ENCODE data around the gene MAGOH.

DNA sequence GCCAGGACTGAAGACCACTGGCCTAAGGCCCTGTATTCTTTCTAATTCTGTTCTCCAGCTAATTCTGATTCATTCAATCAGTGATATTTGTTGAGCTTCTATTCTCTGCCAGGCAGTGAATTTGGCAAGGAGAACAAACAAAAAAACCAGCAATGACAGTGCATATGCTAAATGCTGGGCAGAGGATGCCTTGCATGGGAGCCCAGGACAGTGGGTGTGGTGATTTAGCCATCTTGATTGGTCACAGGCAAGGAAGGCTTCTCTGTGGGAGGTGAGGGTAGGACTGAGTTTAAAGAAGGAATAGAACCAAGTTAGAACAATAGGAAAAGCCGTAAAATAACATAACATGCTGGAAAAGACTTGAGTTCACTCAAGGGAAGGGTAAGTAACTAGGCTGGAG, 50.9 kb downstream of the MAGOH start:
- TF ChIP-seq, protein P1, sequence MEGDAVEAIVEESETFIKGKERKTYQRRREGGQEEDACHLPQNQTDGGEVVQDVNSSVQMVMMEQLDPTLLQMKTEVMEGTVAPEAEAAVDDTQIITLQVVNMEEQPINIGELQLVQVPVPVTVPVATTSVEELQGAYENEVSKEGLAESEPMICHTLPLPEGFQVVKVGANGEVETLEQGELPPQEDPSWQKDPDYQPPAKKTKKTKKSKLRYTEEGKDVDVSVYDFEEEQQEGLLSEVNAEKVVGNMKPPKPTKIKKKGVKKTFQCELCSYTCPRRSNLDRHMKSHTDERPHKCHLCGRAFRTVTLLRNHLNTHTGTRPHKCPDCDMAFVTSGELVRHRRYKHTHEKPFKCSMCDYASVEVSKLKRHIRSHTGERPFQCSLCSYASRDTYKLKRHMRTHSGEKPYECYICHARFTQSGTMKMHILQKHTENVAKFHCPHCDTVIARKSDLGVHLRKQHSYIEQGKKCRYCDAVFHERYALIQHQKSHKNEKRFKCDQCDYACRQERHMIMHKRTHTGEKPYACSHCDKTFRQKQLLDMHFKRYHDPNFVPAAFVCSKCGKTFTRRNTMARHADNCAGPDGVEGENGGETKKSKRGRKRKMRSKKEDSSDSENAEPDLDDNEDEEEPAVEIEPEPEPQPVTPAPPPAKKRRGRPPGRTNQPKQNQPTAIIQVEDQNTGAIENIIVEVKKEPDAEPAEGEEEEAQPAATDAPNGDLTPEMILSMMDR (IDR thresholded peaks at IDR 0.05; ENCODE audit: low read depth, low read length) = no peak
- no peak for TF ChIP-seq EZH2phosphoT487 (IDR thresholded peaks at IDR 0.05; ENCODE audit: low read depth)
